OCI-LY1 (cell line): ENCODE data around the gene WHRN.

Source experiments
- H2AFZ ChIP-seq: fragments of 200-600 bp; sonication (generic), shearing (Covaris generic); 2 replicates; pipeline ENCODE4 v1.6.0; 2014; ENCODE audit warnings: antibody characterized with exemption, mild to moderate bottlenecking, low read length
- H3F3A ChIP-seq: fragments of 200-600 bp; sonication (generic), shearing (Covaris generic); 2 replicates; pipeline ENCODE4 v1.6.0; 2014; ENCODE audit warnings: mild to moderate bottlenecking, antibody characterized with exemption, low read length, moderate library complexity; ENCODE audit not compliant: insufficient read depth
- H3K27ac ChIP-seq: fragments of 200-600 bp; sonication (generic); 2 replicates; pipeline ENCODE4 v1.5.1; 2014; ENCODE audit warnings: low read length, mixed run types, mild to moderate bottlenecking, low read depth; ENCODE audit not compliant: poor library complexity, severe bottlenecking
- H3K27me3 ChIP-seq: fragments of 200-600 bp; sonication (generic); 2 replicates; pipeline ENCODE4 v1.6.0; 2014; ENCODE audit warnings: antibody characterized with exemption, mild to moderate bottlenecking, low read length, moderate library complexity; ENCODE audit not compliant: insufficient read depth
- H3K36me3 ChIP-seq: fragments of 200-600 bp; sonication (generic); 2 replicates; pipeline ENCODE4 v1.6.1; 2014; ENCODE audit warnings: mild to moderate bottlenecking, antibody characterized with exemption, low read length, moderate library complexity, mixed read lengths; ENCODE audit not compliant: insufficient read depth
- H3K4me1 ChIP-seq: fragments of 200-600 bp; sonication (generic); 2 replicates; pipeline ENCODE4 v1.5.1; 2014; ENCODE audit warnings: mild to moderate bottlenecking, low read length, moderate library complexity; ENCODE audit not compliant: insufficient read depth, severe bottlenecking
- H3K4me2 ChIP-seq: fragments of 200-600 bp; sonication (generic), shearing (Covaris generic); 2 replicates; pipeline ENCODE4 v1.6.1; 2014; ENCODE audit warnings: low read length
- H3K4me3 ChIP-seq: fragments of 200-600 bp; sonication (generic); 2 replicates; pipeline ENCODE4 v1.5.1; 2014; ENCODE audit warnings: low read length, low read depth, mild to moderate bottlenecking, mixed read lengths; ENCODE audit not compliant: poor library complexity, severe bottlenecking
- H3K79me2 ChIP-seq: fragments of 200-600 bp; shearing (Covaris generic); 2 replicates; pipeline ENCODE4 v1.6.1; 2016; ENCODE audit warnings: mixed run types, low read length, mixed read lengths; ENCODE audit not compliant: insufficient read depth
- H3K9ac ChIP-seq: fragments of 200-600 bp; sonication (generic), shearing (Covaris generic); 2 replicates; pipeline ENCODE4 v1.6.1; 2014; ENCODE audit warnings: mild to moderate bottlenecking, low read length, mixed read lengths
- H3K9me2 ChIP-seq: fragments of 200-600 bp; sonication (generic), shearing (Covaris generic); 2 replicates; pipeline ENCODE4 v1.6.1; 2014; ENCODE audit warnings: low read depth, mild to moderate bottlenecking, low read length, mixed read lengths
- H3K9me3 ChIP-seq: fragments of 200-600 bp; shearing (Covaris generic); 2 replicates; pipeline ENCODE4 v1.6.1; 2014; ENCODE audit warnings: low read length, mixed read lengths
- H4K20me1 ChIP-seq: fragments of 200-600 bp; sonication (generic), shearing (Covaris generic); 2 replicates; pipeline ENCODE4 v1.6.0; 2016; ENCODE audit warnings: mild to moderate bottlenecking, low read length; ENCODE audit not compliant: insufficient read depth
- EZH2 ChIP-seq: fragments of 200-600 bp; sonication (generic), shearing (Covaris generic); IDR thresholded peaks from 2 replicates; pipeline ENCODE4 v1.8.0; 2017; ENCODE audit warnings: borderline replicate concordance, mixed run types, mild to moderate bottlenecking, antibody characterized with exemption, low read length, moderate library complexity, mixed read lengths
- TF ChIP-seq, protein P1 (sequence below): fragments of 200-600 bp; sonication (generic), shearing (Covaris generic); IDR thresholded peaks from 2 replicates; pipeline ENCODE4 v1.5.1; 2017; ENCODE audit warnings: mild to moderate bottlenecking, antibody characterized with exemption, low read length, moderate library complexity, mixed read lengths

WHRN gene

GRCh38 chr9:114410910-114411309 is 94.4 kb downstream of the WHRN start:
- TF ChIP-seq, protein P1, sequence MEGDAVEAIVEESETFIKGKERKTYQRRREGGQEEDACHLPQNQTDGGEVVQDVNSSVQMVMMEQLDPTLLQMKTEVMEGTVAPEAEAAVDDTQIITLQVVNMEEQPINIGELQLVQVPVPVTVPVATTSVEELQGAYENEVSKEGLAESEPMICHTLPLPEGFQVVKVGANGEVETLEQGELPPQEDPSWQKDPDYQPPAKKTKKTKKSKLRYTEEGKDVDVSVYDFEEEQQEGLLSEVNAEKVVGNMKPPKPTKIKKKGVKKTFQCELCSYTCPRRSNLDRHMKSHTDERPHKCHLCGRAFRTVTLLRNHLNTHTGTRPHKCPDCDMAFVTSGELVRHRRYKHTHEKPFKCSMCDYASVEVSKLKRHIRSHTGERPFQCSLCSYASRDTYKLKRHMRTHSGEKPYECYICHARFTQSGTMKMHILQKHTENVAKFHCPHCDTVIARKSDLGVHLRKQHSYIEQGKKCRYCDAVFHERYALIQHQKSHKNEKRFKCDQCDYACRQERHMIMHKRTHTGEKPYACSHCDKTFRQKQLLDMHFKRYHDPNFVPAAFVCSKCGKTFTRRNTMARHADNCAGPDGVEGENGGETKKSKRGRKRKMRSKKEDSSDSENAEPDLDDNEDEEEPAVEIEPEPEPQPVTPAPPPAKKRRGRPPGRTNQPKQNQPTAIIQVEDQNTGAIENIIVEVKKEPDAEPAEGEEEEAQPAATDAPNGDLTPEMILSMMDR = no peak
- no peak for TF ChIP-seq EZH2
- Histone ChIP-seq H3K4me1 (no peaks in the 10 kb centered on the region), H3K9me2 (no peaks in the 10 kb centered on the region), H3K27me3 (peaks cover 3% of the 10 kb centered on the region; the same call in 1 of the 2 replicates), H3K9ac (no peak overlapping the region), H3K79me2 (no peaks in the 10 kb centered on the region), H3K36me3 (no peaks in the 10 kb centered on the region), H3K4me2 (no peak overlapping the region), H4K20me1 (no peaks in the 10 kb centered on the region), H3K27ac (no peak overlapping the region), H3K9me3 (no peaks in the 10 kb centered on the region), H3K4me3 (no peak overlapping the region), H2AFZ (no peak overlapping the region), H3F3A (no peaks in the 10 kb centered on the region)

- Histone ChIP-seq H3K4me1 (no peaks in the 10 kb centered on the region), H4K20me1 (no peaks in the 10 kb centered on the region), H3K9me3 (no peaks in the 10 kb centered on the region), H3K4me3 (no peak overlapping the region), H2AFZ (no peak overlapping the region), H3K36me3 (no peaks in the 10 kb centered on the region), H3K27ac (no peak overlapping the region), H3F3A (no peaks in the 10 kb centered on the region), H3K9me2 (no peaks in the 10 kb centered on the region), H3K79me2 (no peaks in the 10 kb centered on the region), H3K27me3 (peaks cover 3% of the 10 kb centered on the region; the same call in 1 of the 2 replicates), H3K9ac (no peak overlapping the region), H3K4me2 (no peak overlapping the region)
- TF ChIP-seq, protein P1 = no peak
- no peak for TF ChIP-seq EZH2
Measured at GRCh38 chr9:114409842-114410241, 95.4 kb downstream of the WHRN start.

DNA sequence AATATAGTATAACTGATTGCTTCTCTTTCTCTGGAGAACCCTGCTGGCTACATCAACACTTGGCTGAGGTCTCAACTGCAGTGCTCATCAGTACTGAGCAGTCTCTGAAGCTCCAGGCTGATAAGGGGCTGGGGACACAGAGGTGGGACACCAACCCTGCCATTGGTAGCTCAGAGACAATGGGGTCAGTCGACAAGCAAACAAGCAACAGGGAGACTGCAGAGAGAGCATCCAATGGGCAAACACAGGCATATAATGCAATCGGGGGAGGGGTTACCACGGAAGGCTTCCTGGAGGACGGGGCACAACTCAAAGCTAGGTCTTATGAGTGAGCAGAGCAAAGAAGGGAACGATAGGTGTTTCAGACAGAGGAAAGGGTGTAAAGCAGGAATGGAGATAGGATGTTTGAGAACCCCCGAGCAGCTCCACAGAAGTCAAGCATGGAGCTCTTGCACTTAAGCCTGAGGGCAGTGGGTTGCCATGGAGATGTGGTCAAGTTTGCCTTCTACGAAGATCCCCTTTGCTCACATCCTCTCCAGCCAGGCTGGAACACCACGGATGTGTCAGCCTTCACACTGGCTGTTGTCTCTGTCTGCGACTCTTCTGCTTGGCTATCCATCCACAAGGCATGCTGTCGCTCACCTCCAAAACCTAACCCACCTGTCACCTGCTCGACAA is 96.0 kb downstream of the WHRN start:
- Histone ChIP-seq H3K9me3 (no peaks in the 10 kb centered on the region), H3K36me3 (no peaks in the 10 kb centered on the region), H3K27me3 (peaks cover 3% of the 10 kb centered on the region; the same call in 1 of the 2 replicates), H3K9ac (no peak overlapping the region), H3K4me3 (no peak overlapping the region), H3K4me1 (no peaks in the 10 kb centered on the region), H4K20me1 (no peaks in the 10 kb centered on the region), H2AFZ (no peak overlapping the region), H3K79me2 (no peaks in the 10 kb centered on the region), H3K9me2 (no peaks in the 10 kb centered on the region), H3F3A (no peaks in the 10 kb centered on the region), H3K4me2 (no peak overlapping the region), H3K27ac (no peak overlapping the region)
- TF ChIP-seq, protein P1 = no peak
- no peak for TF ChIP-seq EZH2
